Stimulated activated naive CD4-positive, alpha-beta T cell (primary cell): ENCODE data around the gene TAS1R3.
A peak's percentile ranks its signal among the peaks of the same experiment; 100 is the strongest.

Source experiments
- DNase-seq, 6 experiments: peaks; one replicate each; lab custom pipeline; 2025; lab: John Stamatoyannopoulos, UW

TAS1R3 gene

DNA sequence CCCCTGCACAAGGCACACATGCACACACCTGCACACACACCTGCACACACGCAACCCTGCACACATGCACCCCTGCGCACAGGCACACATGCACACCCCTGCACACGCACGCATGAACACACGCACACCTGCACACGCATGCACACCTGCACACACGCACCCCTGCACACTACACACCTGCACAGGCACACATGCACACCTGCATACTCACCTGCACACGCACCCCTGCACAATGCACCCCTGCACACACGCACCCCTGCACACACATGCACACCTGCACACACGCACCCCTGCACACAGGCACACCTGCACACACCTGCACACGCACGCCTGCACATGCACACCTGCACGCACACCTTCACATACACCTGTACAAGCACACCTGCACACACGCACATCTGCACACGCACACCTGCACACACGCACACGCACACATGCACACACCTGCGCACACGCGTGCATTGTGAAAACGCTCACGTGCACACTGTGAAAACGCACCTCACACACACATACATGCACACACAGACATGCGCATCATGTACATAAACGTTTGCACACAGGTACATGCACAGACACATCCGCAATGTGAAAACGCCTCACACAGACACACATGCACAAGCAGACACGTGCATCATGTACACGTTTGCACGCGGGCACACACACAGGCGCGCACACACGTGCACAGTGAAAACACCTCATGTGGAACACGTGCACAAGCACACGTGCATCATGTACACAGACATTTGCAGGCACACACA, 9.9 kb downstream of the TAS1R3 start:
- no peak for DNase-seq

DNA sequence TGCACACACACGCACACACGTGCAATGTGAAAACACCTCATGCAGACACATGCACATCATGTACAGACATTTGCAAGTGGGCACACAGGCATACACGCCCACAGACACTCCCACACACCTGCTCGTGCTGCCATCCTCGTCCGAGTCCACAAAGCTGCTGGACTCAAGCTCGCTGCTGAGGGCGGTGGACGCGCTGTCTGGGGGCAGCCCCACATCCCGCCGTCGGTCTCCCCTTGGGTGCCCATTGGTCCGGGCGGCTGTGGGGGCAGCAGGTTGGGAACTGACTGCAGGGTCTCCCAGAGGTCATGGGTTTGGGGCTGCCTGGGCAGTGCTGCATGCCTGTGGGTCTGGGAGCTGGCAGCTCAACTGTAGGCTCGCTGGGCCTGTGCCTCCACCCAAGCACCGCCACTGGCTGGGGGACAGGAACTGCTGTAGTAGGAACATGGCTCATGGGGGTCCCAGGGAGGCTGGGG, 10.5 kb downstream of the TAS1R3 start:
- DNase-seq: no peak

DNA sequence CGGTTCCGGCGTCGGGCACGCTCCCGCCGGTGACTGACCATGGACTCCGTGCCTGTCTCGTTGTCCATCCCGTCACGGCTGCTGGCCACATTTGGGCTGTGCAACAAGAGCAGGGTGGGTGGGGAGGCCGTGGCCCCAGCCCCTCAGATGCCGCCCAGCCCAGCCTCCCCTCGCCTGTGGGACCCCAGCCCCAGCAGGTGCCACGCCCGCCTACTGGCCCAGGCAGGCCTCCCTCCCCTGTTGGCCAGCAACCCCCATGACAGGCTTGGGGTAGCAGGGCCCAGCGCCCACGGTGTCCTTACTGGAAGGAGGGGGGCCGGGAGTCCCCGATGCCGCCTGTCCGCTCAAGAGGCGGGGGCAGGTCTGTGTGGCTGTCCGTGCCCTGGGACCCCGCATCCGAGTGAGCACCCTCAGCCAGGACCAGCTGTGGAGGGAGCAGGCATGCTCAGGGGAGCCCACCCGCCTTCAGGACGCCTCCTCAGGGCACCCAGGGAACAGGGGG, 11.0 kb downstream of the TAS1R3 start:
- no peak for DNase-seq

DNA sequence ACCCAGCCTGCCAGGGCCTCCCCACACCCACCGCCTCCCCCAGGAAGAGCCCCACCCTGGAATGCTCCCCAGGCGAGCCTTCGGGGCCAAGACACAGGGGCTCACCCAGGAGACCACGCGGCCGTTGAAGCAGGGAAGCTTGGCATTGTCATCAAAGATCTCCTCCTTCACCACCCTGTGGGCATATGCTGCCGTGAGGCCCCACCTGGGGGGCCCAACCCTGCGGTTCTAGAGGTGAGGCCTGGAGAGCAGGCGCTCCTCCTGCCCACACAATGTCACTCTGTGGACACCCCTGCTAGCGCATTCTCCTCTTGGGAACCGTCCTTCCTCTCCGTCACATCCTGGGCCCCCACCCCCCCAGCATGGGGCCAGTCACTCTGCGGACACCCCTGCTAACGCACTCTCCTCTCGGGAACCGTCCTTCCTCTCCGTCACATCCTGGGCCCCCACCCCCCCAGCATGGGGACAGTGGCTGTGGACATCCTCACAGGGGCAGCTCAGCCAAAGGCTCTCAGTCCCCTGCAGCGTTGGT, 11.6 kb downstream of the TAS1R3 start:
- DNase-seq: no peak

DNA sequence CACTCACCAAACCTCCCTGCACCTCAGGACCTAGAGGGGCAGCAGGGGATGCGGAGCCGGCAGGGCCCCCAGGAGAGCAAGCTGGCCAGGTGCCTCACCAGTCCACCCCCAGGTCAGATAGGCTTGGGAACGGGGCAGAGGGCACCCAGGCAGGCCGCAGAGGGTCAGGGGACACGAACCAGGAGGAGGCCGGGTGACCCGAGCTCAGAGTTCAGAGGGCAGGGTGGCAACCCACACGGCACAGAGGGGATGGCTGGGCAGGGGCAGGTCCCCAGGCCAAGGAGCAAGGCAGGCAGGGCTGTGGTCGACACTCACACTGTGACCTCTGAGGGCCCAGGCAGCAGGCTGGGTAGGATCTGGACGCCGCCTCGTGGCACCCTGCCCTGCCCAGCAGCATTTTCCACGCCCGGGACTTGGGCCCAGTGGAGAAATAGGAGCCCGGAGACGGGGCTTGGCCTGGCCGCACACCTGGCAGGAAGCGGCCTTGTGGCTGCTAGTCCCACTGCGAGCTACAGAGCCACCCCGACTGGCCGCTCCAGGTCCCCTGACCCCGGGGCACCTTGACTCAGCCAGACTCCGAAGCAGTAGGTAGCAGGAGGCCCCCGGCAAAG, 12.8 kb downstream of the TAS1R3 start:
- DNase-seq: no peak

DNA sequence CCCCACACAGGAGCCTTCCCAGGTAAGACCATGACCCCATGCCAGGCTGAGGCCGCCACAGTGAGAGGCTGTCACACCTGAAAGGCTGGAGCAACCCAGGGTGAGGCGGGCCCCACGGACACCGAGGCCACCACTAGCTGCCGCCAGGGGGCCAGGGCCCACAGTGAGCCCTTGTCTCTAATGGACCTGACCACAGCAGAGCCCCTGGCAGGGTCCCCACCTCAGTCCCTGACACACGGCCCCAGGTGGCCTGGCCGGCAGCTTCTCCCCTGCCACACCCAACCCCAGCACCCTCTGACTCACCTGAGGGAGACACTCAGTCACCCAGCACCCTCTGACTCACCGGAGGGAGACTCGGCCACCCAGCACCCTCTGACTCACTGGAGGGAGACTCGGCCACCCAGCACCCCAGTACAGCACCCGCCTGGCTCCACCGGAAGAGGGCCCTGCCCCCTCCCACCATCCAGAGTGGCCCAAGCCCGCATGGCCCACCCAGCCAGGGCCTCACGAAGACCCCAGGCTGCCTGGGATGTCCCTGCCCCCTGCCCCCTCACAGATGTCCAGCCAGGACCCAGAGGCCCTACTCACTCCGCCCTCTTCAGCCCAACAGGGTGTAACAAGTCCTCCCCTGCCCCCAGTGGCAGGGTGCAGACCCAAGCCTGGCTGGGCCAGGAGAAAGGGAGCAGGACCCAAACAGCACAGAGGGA, 13.7 kb downstream of the TAS1R3 start:
- no peak for DNase-seq

DNA sequence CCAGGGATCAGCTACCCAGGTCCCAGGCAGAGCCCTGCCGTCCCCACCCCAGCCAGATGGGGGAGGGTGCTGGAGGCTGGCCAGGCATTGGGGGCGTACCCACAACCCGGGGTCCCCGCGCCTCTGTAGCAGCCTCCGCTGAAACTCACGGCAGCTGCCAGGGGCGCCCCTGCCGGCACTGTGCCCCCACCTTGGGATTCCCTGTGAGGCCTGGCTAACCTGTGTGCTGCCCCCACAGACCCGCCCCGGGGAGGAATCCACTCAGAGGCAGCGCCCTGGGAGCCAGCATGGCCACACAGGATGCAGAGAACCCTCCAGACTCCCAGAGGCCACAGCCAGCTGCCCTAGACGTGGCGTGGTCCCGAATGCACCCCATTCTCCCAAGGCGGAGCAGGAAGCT, 14.3 kb downstream of the TAS1R3 start:
- no peak for DNase-seq

DNA sequence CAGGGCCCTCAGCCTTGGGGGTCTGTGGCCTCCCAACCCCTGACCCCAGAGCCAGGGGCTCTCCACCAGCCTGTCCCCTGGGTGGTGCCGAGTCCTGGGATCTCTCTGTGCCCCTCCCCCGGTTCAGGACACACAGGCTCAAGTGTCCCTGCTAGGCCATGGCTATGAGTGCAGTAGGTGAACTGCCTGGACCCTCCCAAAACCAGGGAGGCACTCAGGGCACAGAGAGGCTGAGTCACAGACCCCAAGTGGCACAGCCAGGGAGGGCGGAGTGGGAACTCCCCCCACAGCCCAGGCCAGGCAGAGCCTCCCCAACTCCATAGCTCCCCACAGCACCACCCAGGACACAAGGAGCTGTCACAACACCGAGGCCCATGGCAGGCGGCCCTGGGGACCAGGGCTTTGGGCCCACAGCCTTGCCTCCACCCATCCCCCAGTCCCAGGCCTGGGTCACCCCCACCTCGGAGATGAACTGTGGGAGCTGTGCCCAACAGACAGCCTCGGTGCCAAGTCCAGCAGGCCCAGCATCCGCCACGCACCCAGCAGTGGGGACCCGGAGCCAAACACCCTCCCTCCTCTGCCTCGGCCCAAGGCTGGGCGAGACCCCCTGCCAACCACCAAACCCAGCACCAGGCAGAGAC, 14.9 kb downstream of the TAS1R3 start:
- no peak for DNase-seq

DNA sequence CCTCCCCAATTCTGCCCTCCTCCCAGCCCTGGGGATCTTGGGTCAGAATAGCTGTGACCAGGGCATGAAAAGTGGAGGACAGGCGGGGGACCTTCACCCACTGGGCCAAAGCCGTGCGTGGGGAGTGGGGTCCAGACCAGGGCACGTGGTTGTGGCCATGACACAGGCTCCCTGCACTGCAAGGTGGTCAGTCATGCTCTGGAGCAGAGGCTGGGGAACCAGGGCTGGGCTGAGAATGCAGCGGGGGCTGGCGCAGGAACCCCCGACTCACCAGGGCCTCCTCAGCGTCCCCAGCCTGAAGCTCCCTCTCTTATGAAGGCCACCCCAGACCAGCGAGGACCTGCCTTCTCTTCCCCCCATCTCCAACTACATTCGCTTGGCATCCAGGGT, 15.4 kb downstream of the TAS1R3 start:
- no peak for DNase-seq

DNA sequence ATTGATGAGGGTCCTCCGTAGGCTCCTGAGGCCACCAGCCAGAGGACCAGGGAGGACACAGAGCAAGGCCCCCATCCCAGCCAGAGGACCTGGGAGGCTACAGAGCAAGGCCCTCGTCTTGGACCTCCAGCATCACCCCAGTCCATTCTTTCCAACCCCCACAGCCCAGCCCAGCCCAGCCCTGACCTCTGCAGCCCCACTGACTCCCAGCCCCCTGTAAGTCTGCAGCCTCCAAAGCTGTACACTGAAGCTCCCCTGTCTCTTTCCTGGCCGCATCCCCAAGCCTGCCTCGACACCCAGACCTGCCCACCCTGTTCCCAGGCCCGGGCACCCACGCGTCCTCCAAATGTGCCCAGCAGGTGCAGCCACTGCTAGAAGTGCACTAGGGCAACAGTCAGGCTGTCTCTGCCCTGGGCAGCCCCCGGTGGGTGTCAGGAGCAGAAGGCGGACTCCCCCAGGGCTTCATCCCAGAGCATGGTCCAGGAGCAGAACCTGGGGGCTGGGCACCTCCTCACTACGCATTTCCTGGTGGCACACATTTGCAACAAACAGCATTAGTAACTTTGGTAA, 16.0 kb downstream of the TAS1R3 start:
- no peak for DNase-seq

DNA sequence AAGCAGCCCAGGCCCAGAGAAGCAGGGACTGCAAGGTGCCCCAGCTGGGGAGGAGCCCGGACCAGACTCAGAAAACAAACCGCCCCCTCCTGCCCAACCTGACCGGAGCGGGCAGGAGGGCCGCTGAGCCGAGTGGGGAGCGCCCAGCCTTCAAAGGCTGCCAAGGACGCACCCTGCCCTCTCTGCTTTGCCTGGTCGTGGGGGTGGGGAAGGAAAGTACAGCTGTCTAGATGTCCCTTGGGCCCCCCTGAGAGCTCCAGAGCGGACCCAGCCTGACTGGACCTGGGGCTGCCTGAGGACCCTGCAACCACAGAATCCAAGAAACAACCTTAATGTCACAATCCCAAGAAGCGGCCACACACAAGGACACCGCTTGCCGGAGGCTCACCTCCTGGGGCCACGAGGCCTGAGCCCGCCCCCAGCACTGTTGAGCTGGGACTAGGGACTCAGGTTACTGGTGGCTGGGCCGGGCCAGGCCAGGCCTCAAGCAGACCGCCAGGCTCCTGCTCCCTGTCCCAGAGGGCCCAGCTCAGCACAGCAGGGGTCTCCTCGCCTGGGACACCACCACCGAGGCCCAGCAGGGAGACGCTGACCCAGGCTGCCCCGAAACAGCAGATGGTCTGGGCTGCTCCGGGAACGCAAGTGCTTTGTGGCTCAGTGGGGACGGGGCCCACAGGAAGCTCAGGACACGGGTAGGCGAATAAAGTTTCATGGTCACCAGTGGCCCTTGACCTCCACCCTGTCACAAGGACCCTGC, 16.8 kb downstream of the TAS1R3 start:
- no peak for DNase-seq

DNA sequence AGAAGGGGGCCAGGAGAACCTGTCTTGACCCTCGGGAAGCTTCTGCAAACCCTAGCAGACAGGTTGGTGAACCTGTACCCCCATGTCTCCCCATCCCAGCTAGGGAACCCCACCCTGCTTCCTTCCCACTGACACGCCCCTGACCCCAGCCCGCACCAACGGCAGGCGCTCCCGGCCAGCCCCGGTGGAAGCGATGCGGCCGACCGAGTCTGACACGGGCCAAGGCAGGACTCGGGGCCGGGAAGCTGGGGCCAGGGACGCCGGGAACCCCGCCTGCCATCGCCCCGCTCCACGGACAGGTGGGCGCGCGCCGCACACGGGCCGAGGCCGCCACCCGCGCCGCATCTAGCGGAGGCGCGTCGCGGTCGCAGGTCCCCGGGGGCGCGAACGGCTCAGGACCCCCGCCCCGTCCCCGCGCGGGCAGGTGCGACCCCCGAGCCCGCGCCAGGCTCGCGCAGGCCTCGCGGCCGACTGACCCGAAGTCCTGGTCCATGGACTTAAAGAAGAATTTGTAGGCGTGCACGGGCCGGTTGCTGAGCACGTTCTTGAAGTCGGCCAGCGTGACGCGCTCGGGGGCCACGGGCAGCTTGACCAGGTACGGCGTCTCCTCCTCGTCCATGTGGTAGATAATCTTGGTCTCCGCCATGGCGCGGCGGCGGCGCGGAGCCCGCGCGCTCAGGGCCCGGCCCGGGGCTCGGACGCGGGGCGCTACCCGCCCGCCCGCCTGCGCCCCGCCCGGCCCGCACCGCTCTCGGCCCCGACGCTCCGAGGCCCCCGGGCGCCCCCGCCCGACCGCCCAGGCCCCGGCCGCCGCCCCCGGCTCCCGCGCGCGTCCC, 17.6 kb downstream of the TAS1R3 start:
- no peak for DNase-seq

DNA sequence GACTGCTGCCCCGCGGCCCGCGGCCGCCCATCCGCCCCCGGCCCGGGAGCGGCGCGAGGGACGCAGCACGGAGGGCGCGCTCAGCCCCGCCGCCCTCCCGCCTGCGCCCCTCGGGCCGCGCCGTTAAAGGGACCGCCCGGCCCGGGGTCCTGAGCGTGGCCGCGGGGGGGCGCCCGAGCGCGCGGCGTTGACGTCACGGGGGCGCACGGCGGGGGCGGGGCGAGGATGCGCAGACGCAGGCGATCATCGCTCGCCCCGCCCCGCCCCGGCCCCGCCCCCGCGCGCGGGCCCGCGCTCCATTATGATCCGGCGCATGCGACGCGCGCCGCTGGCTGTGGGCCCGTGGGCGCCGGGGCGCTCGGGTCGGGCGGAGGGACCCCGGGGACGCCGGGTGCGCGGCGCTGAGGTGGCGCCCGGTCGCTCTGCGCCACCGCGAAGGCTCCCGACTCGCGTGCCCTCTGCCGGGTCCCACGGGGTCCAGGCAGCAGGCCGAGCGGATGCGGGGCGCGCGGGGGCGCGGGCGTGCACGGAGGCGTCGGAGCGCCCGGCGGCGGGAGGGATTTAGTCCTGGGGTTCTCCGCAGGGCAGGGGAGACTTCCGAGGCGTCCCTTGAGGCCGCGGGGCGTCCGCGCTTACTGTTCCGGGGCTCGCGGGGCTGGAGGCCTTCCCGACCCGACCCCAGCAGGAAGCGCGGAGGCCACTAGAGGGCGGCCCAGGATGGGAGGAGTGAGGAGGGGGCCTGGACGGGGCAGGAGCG, 18.4 kb downstream of the TAS1R3 start, which contains the start of gene DVL1:
Gene DVL1, minus strand, starts transcription at position 163 of the 757 bp plus-strand sequence. CDS start 353 bp downstream, outside the sequence.
- DNase-seq: peak; percentile 51 to 80 (median 71)

DNA sequence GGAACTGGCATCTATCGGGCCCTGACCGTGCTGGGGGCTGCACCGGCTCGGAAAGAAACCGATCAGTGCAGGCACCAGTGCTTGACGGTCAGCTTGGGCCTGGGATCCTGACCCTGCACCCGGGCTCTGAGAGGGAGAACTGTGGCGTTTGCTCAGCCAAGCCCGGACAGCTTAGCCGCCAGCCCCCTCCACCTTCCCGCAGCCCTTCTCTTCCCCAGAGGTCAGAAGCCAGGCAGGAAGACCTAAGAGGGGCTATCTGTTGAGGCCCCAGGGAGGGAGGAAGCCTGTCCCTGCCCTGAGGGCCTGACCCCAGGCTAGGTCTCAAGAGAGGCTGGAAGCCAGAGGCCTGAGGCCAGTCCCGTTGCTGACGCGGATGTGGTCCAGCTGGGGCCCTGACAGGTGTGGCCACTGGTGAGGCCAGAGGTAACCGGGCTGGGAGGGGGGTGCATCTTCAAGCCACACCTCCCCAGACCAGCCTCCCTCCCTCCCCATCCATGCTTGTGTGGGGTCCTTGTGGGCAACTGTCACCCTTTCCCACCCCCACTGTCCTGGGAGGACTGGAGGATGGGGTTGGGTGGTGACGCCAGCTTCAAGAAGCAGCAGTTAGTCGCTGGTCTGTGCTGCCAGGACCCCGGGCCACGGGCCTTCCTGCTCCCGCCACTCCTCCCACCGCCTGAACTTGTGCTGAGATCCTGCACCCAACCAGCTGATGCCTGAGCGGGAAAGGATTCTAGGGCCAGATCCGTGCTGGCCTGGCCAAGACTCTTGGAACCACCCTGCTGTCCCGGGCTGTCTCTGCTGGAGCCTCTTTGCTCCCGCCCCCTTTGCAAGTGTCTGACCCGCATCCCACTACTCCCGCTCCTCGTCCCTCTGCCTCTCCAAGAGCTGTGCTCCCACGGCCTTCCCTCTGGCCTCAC, 20.7 kb downstream of the TAS1R3 start:
- DNase-seq: no peak

DNA sequence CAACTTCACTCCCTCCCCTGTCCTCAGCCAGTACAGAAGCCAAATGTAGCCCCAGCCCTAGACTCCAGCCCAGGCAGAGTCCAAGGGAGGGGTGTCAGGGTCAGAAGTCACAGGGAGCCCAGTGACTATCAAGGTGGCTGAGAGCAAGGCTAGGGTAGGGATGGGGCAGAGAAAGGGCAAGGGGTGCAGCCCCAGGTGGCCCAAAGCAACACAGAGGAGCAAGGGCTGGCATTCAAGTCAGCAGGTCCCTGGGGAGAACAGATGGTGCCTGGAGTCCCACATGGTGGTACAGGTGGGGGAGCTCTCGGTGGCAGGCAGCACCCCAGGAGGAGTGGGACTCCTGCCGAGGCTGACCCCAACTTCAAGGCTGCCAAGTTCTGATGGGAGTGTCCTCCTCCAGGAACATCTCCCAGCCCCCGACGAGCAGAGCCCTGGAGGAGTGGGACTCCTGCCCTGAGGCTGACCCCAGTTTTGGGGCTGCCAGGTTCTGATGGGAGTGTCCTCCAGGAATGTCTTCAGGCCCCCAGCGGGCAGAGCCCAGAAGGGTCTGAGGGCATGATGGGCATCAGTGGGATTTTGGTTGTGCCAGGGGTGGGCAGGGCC, 21.8 kb downstream of the TAS1R3 start:
- DNase-seq: no peak

DNA sequence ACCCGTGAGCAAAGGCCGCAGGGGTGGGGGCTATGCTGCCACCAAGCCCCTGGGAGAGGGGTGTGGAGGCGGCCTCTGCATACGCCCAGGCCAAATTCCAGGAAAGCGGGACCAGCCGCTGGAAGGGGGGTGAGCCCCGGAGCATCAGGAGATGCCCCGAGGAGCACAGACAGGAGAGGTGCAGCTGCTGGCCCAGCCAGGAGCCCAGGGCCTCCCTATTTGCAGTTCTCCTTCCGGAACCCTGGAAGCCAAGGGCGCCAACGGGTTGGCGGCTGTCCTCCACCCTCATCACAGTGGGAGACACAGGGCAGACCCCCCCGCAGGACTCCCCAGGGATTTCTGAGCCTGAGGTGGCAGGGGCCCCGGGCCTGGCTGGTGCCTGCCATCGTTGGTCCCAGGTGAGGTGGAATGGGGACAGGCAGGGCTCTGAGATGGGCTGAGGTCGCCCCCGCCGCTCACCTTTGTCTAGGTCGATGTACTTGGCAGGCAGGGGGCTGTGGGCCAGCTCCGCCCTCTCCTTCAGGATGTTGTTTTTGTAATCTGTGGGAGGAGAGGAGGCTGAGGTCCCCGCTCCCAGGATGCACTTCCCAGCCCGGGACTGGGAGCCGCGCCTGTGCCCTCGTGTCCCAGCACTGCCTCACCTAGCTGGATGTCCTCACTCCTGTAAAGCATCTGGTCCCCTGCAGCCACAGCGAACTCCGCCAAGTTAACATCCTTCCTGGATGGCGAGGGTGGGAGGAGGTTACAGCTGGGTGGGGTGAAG, 22.5 kb downstream of the TAS1R3 start:
- peak in 1 of 6 experiments; percentile 35 for DNase-seq
